HG02763 (cell line): Measurements from ENCODE around the gene MNT.

Experiments used
- ATAC-seq: cut with Tn5 transposase; IDR thresholded peaks from one replicate; pipeline ENCODE4 v1.9.1; 2021; ENCODE audit warnings: mild to moderate bottlenecking, moderate library complexity; ENCODE audit not compliant: unreplicated experiment

The MNT gene

DNA sequence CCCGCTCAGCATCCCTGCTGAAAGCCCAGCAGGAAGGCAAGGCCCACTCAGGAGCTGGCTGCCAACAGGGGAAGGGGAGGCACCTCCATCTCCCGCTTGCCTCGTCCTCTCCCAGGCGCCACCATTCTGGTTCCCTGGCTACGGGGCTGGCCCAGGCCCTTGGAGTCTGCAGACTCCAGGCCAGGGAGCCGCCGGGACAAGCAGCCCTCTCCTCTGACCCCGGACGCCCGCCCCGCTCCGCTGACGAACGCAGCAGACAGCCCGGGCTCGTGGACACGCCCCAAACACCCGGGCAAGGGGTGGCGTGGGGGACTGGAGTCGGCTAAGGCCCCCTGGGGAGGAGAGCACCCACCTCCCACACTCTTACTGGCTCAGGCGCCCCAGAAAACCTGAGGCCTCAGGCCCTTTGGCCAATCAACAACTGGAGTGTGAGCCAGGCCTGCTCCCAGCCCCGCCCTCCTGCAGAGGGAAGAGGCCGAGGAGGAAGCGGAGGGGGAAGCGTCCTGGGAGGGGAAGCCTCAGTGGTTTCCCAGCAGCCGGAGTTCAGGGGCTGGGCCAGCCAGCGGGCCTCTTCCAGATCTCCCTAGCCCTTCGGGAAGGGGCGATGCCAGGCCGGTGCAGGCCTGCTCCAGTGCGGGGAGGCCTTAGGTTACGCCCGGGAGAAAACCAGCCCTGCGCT, 4.2 kb downstream of the MNT start:
- no peak for ATAC-seq

DNA sequence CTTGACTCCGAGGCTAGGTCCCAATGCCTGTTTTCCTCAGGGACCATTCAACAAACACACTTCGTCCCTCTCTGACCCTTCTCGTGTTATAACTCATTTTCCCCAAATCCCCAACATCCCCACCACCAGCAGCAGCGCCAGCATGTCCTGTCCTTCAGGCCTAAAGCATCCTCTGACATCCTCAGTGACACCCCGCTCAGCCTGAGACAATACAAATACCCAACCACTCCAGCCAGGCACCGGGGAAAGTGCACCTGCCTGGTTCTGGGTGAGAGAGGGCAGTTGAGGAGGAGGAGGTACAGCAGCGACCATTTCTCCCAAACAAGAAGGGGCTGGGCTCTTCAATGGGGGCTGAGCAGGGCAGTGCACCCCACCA, 4.7 kb downstream of the MNT start:
- no peak for ATAC-seq

- no peak for ATAC-seq
Observed at GRCh38 chr17:2395258-2396181, 5.3 kb downstream of the MNT start.

DNA sequence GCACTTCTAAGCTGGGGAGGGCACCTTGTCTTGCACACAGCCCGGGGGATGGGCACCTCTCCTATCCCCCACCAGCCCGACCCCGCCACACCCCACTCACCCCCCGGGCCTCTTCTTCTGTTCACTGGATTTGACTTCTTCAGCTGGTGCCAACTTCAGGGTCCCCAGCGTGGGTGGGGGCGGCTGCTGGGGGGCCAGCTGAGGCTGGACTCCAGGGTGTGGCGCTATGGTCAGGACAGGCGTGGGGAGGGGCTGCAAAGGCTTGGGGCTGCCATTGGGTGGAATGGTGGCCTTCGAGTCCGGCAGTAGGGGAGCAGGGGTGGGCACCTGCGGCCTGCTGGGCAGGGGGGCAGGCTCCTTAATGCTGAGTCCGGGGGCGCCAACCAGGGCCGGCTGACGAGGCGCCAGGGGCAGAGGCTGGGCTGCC, 6.1 kb downstream of the MNT start:
- no peak for ATAC-seq

- ATAC-seq = no peak
Observed at GRCh38 chr17:2393954-2394749, 6.7 kb downstream of the MNT start.

- ATAC-seq = peak; percentile 34
Observed at GRCh38 chr17:2393174-2393953, 7.5 kb downstream of the MNT start.

DNA sequence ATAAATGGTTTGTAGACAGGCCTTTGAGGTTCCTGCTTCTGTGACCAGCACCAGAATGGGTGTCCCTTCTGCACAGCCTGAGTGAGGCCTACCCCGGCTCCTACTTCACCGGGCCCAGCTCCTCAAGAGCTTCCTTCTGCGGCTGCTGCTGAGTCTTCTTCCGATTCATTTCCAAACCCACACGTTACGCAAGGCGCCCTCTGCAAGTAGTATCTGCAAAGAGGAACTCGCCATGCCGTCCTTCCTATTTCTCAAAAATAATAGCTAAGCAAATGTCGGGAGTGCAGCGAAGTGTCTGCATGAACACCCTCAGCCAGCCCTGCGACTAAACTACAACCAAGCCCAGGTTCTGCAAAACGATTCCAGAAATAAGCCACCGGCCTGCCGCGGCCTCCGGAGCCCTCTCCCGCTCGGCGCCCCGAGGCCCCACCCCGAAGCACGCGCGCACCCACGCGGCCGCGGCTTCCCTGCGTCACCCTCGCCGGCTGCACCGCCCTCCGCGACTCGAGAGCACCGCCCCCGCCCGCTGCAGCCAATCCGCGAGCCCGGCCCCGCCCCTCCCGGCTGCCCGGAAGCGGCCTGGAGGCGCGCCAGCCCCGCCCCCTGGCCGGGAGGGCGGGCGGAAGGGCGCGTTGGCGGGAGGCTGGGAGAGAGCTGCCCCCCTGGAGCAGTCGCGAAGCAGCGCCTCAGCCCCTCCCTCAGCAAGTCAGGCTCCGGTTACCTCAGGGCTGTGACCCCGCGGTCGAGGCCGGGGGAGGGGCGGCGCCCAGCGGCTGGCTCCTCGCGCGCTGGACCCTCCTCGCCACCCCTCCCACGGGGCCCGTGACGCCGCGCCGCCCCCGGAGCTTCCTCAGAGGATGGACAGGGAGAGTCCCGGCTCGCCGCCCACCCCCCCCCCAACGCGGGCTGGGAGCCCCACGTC, 8.3 kb downstream of the MNT start:
- ATAC-seq = peak; percentile 53

DNA sequence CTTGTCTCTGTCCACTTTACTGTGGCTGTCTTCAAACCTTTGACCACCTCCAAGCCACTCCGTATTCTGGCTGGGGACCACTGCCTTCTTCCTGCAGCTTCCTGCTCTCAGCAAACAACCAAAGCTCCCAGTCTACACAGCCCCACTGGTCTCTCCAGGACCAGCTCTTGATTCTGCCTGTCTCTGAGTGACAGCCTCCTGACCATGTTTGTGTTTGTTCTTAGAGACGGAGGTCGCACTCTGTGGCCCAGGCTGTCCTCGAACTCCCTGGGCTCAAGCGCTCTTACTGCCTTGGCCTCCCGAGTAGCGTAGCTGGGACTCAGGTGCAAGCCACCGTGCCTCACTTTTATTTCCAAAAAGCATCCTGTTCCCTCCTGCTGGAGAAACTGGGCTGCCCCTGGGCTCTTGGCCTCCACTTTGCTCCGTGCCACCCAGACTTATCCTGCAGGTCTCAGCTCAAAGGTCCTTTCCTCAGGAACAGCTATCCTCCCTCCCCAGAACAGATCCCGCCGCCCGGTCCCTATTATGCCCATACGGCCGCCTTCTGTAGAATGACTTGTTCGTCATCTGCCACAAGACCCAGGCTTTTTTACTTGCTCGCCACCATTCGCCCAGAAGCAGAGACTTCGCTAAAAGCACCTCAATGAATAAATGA, 9.1 kb downstream of the MNT start:
- no peak for ATAC-seq

DNA sequence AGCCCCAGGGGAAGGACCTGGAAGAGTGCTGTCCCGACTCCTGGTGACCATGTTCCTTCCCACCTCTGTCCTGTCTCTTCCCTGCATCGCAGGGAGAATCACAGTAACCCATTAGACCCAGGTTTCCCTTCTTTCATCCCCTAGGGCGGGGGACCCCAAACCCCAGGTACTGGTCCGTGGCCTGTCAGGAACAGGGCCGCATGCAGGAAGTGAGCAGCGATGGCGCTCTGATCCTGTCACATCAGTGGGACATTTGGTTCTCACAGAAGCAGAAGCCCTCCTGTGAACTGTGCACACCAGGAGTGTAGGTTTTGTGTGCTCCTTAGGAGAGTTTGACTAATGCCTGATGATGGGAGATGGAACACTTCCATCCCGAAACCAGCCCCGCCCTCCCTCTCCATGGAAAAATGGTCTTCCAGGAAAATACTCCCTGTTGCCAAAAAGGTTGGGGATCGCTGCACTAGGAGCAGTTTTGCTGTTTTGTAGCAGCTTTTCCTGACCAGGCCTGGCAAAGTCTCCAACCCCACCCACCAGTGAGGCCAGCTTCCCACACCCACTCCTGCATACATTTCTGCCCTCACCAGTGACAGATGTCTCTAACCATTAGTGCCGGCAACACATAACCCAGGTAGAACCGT, 10.5 kb downstream of the MNT start:
- ATAC-seq = no peak

- no peak for ATAC-seq
Observed at GRCh38 chr17:2388683-2389055, 12.2 kb downstream of the MNT start.

DNA sequence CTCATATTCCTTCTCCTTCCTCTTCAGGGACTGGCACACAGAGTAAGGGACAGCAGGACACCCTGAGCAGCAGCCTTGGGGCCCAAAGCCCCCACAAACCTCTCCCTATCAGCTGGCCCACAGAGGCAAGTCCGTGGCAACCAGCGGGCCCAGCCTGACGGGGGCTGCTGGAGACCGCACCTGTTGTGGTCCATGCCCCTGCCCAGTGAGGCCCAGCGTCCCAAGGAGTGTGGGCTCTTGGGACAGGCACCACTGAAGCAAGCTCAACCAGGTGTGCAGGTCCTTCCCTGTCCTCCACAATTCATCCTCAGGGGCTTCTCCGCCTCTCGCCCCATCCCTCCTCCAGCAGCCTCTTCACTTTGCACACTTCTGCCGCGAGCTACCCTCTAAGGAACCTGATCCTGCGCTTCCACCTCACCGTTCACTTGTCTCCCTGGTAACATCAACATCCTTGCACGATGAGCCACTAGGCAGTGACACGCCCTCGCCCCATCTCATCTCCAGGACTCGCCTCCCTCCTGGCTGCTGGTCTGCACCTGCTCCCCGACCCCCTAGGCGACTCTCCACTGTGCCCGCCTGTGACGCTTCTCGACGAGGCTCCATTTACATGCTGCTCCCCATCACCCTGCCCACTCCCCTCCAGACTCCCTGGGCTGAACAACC, 12.7 kb downstream of the MNT start:
- no peak for ATAC-seq

GRCh38 chr17:2387086-2388019, 13.5 kb downstream of the MNT start:
- ATAC-seq = no peak

DNA sequence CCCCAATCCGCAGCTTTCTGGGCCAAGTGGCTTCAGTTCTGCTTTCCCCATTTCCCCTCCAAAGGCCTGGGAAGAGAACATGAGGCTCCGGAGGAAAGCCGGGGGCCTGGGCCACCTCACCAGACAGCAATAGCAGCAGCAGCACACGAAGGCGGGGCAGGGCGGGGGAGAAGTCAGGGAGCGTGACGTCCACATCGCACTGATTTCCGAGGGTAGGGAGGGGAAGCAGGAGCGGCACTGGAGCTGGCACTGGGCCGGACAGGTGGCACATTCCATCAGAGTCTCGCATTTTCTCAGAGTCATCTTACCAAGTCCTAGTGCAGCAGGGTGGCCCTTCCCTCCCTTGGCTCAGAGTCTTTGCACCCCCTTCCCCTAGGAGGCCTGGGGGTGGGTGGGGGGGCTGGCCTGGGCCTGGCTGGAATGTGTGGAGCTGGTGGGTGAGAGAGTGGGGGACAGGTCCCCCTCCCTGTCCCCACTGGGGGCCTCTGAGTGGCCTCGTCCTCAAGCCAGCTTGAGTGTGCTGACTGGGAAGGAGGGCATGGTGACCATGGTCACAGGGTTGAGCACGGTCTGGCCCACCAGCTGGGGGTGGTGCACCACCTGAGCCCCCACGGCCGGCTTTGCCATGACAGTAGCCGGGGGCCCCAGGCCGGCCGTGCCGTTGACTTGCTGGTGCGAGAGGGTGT, 14.3 kb downstream of the MNT start:
- ATAC-seq = no peak

DNA sequence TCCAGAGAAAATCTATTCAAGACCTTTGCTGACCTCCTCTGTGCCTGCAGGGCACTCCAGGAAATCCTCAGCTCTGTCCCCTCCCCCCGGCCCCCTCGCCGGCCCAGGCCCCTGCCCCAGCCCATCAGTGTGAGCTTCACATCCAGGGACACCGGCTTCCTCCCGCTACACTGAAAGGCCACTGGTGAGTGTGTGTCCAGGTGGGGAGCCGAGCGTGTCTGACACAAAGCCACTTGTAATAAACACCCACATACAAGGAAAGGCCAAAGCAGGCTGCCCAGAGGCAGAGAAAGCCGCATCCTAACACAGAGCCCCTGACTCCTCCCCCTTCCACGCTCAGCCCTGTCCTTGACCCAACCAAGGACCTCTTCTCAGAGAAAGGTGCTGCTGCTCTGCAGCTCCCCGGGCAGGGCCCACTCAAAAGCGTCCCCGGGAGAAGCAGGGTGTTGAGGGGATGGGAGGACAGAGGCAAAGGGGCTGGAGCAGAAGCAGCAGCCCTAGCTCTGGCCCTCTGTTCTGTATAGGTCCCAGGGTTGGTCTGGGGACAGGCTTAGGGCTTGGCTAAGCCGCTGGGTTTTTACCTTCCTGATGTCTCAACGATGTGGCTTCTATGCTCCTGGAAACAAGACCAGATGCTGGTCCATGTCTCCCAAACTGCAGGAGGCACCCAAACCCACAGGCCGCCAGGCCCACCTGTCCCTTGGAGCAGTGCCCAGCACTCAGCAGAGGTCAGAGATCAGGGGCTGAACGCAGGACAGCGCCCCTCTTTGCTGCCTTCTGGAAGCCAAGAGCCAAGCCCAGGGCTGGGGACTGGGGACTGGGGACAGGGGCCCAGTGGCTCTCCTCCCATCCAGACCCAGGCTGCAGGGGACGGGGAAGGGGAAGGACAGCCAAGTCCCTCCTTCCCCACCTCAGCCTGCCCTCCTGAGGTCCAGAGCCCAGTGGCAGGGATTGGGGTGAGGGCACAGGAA, 15.3 kb downstream of the MNT start:
- ATAC-seq = no peak

- no peak for ATAC-seq
Observed at GRCh38 chr17:2384439-2385127, 16.3 kb downstream of the MNT start.
